A673 (cell line): ENCODE results near the gene SEC23IP. TPM values are rescaled to one million over a fixed set of nuclear protein-coding genes. Genes with fewer than 3 reads are reported as not detected.
"Not testable (repeated sequence)": the region's sequence is repeated elsewhere in the genome, so short reads cannot be mapped to it uniquely, and the experiment has no call there.

Experiments
- BruUV-seq: library from RNA; stranded (reverse); fragments of 400-500 nt; replicated peaks from 2 replicates; lab custom pipeline; 2021; lab: Mats Ljungman, UMichigan
- CTCF ChIA-PET: fragments of 300-600 bp; sonication (Branson Sonifier 250); formaldehyde crosslinking; loops from one replicate; lab custom pipeline; 2022; ENCODE audit warnings: antibody characterized with exemption; lab: Charles Lee
- POLR2A ChIA-PET: fragments of 300-600 bp; sonication (Branson Sonifier 250); formaldehyde crosslinking; loops from one replicate; lab custom pipeline; 2022; ENCODE audit warnings: antibody characterized with exemption; ENCODE audit not compliant: low non-redundant PET; lab: Charles Lee
- DNase-seq: peaks from one replicate; pipeline ENCODE4 v3.0.0-alpha.2; 2015; ENCODE audit warnings: low spot score
- H3K27ac ChIP-seq: fragments of 200-600 bp; sonication (generic); 2 replicates; pipeline ENCODE4 v1.5.1; 2016; ENCODE audit warnings: mixed run types, low read depth, mild to moderate bottlenecking, mixed read lengths, antibody characterized with exemption, low read length; ENCODE audit not compliant: poor library complexity, severe bottlenecking
- H3K27me3 ChIP-seq: fragments of 200-600 bp; sonication (generic); replicated peaks from 2 replicates; pipeline ENCODE4 v1.6.1; 2017; ENCODE audit warnings: mixed run types, low read depth, mild to moderate bottlenecking, mixed read lengths, antibody characterized with exemption, low read length; ENCODE audit not compliant: insufficient read depth, poor library complexity
- H3K36me3 ChIP-seq: fragments of 200-600 bp; sonication (generic); 2 replicates; pipeline ENCODE4 v1.6.1; 2016; ENCODE audit warnings: mixed run types, mild to moderate bottlenecking, mixed read lengths, antibody characterized with exemption, low read length; ENCODE audit not compliant: insufficient read depth, poor library complexity, severe bottlenecking
- H3K4me1 ChIP-seq: fragments of 200-600 bp; sonication (generic); 2 replicates; pipeline ENCODE4 v1.6.1; 2017; ENCODE audit warnings: mixed run types, mild to moderate bottlenecking, mixed read lengths, antibody characterized with exemption, low read length; ENCODE audit not compliant: insufficient read depth, poor library complexity, severe bottlenecking
- H3K4me3 ChIP-seq: fragments of 200-600 bp; sonication (generic); 2 replicates; pipeline ENCODE4 v1.5.1; 2016; ENCODE audit warnings: low read depth, mixed run types, mild to moderate bottlenecking, mixed read lengths, low read length; ENCODE audit not compliant: poor library complexity, severe bottlenecking
- H3K9me3 ChIP-seq: fragments of 200-600 bp; sonication (generic); 2 replicates; pipeline ENCODE4 v1.6.1; 2016; ENCODE audit warnings: mixed run types, low read depth, mild to moderate bottlenecking, mixed read lengths, antibody characterized with exemption, low read length; ENCODE audit not compliant: poor library complexity, severe bottlenecking
- EZH2 ChIP-seq: fragments of 200-600 bp; sonication (generic); IDR thresholded peaks from 2 replicates; pipeline ENCODE4 v1.6.1; 2017; ENCODE audit warnings: borderline replicate concordance, low read depth, mild to moderate bottlenecking, mixed read lengths, antibody characterized with exemption, low read length; ENCODE audit not compliant: poor library complexity, severe bottlenecking
- intact Hi-C: fragments of 100-400 bp; cut with micrococcal nuclease; formaldehyde crosslinking; loops from one replicate; pipeline ENCODE4 v1.10.0; 2022; ENCODE audit not compliant: unreplicated experiment
- total RNA-seq: library from RNA; stranded (reverse); gene quantifications from 2 replicates; pipeline ENCODE4 v1.2.3, GENCODE V29; 2021
- TF ChIP-seq, protein P1 (sequence below): fragments of 300-800, 200-600 bp; sonication (generic); conservative IDR thresholded peaks from 2 replicates; pipeline ENCODE4 v1.5.1; 2017; ENCODE audit warnings: low read depth, mild to moderate bottlenecking, antibody characterized with exemption, low read length, moderate library complexity, mixed read lengths

The SEC23IP gene
- total RNA-seq, 1 experiment from 2014 or later: 78.6 TPM

DNA sequence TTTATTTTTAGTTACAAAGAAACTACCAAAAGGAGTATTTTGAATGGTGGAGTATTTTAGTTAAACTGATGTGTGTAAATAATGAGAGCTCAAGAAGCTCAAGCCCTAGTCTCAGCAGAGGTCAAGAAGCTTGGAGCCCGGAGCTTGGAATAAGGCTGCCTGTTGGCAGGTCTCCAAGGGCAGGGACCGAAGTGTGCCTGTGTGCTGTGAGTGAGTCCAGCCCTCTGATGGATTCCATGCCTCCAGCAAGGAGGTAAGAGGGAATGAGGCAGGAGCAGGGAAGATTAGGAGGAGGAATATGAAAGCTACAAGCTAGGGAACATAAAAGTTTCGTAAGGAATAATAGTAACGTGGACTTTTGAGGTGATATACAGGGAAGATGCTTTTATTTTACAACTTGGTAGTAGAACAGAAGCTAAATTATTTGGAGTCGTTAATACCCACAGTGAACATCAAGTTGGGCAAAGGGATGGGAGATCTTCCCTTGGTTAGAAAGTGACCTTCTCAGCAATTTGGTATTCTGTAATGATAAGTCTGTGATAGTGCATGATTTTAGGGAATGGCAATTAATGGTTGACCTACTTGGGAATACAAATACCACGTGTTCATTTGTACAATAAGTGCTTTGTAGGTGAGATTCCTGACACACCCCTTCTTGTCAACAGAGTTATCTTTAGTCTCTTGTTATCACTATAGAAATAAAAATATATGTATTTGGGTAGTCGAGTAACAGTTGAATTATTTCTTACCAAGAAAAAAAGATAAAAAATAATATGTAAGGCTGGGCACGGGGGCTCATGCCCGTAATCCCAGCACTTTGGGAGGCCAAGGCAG, 4.6 kb downstream of the SEC23IP start:
- DNase-seq: no peak
- peaks cover 9% of the 10 kb centered on the region for H3K36me3 ChIP-seq
- no peaks in the 10 kb centered on the region for H3K27me3 ChIP-seq
- TF ChIP-seq EZH2: no peak
- no peaks in the 10 kb centered on the region for H3K4me1 ChIP-seq
- BruUV-seq: no TSS peak
- intact Hi-C loops: no loop called here
- H3K4me3 ChIP-seq: no peak overlapping the region
- H3K9me3 ChIP-seq: no peaks in the 10 kb centered on the region
- H3K27ac ChIP-seq: no peak overlapping the region
- CTCF ChIA-PET: no interaction called here
- POLR2A ChIA-PET: interaction anchor here (0.7 kb wide), 1 partner anchor 1118 kb away, joined by 3 read pairs; no protein-coding TSS in a partner anchor

GRCh38 chr10:119898577-119898976, 6.0 kb downstream of the SEC23IP start:
- DNase-seq: no peak
- no peak overlapping the region for H3K4me3 ChIP-seq
- no TSS peak for BruUV-seq
- no peaks in the 10 kb centered on the region for H3K9me3 ChIP-seq
- peaks cover 22% of the 10 kb centered on the region for H3K36me3 ChIP-seq
- intact Hi-C loops: no loop called here
- no peaks in the 10 kb centered on the region for H3K27me3 ChIP-seq
- CTCF ChIA-PET: no interaction called here
- POLR2A ChIA-PET: no interaction called here
- TF ChIP-seq EZH2: no peak
- TF ChIP-seq, protein P1, sequence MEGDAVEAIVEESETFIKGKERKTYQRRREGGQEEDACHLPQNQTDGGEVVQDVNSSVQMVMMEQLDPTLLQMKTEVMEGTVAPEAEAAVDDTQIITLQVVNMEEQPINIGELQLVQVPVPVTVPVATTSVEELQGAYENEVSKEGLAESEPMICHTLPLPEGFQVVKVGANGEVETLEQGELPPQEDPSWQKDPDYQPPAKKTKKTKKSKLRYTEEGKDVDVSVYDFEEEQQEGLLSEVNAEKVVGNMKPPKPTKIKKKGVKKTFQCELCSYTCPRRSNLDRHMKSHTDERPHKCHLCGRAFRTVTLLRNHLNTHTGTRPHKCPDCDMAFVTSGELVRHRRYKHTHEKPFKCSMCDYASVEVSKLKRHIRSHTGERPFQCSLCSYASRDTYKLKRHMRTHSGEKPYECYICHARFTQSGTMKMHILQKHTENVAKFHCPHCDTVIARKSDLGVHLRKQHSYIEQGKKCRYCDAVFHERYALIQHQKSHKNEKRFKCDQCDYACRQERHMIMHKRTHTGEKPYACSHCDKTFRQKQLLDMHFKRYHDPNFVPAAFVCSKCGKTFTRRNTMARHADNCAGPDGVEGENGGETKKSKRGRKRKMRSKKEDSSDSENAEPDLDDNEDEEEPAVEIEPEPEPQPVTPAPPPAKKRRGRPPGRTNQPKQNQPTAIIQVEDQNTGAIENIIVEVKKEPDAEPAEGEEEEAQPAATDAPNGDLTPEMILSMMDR: no peak
- no peaks in the 10 kb centered on the region for H3K4me1 ChIP-seq
- no peak overlapping the region for H3K27ac ChIP-seq

- no peak for DNase-seq
- BruUV-seq: no TSS peak
- ChIA-PET POLR2A (no interaction called here), CTCF (no interaction called here)
- H3K4me3 ChIP-seq: no peak overlapping the region
- no peaks in the 10 kb centered on the region for H3K4me1 ChIP-seq
- H3K9me3 ChIP-seq: no peaks in the 10 kb centered on the region
- H3K27ac ChIP-seq: no peak overlapping the region
- no peaks in the 10 kb centered on the region for H3K27me3 ChIP-seq
- no peak for TF ChIP-seq EZH2
- TF ChIP-seq, protein P1: no peak
- peaks cover 51% of the 10 kb centered on the region for H3K36me3 ChIP-seq
- intact Hi-C loops: no loop called here
Measured at GRCh38 chr10:119903946-119904666, 11.6 kb downstream of the SEC23IP start.

- H3K36me3 ChIP-seq: peaks cover 60% of the 10 kb centered on the region
- BruUV-seq, CTCF ChIA-PET: not testable (repeated sequence)
Measured at GRCh38 chr10:119907695-119908094, 15.2 kb downstream of the SEC23IP start.

More at GRCh38 chr10:119907695-119908094, 15.2 kb downstream of the SEC23IP start:
- H3K4me3 ChIP-seq, POLR2A ChIA-PET, H3K27ac ChIP-seq, H3K27me3 ChIP-seq, DNase-seq, H3K9me3 ChIP-seq, intact Hi-C loops, H3K4me1 ChIP-seq: not testable (repeated sequence)
